Type B pancreatic cell (in vitro differentiated cells): ENCODE data around the gene FOXC2. TPM values are rescaled to one million over a fixed set of nuclear protein-coding genes. Genes with fewer than 3 reads are reported as not detected.

Experiments used
- DNase-seq: peaks from one replicate; pipeline ENCODE4 v3.0.0; 2021; ENCODE audit warnings: mixed read lengths; ENCODE audit not compliant: unreplicated experiment; ENCODE audit errors: extremely low spot score
- H3K27ac Mint-ChIP-seq: 2 replicates; pipeline ENCODE4 v1.8.0; 2021; ENCODE audit warnings: mild to moderate bottlenecking, mixed read lengths
- H3K27me3 Mint-ChIP-seq: 2 replicates; pipeline ENCODE4 v1.8.0; 2021; ENCODE audit warnings: mixed read lengths
- H3K36me3 Mint-ChIP-seq: 2 replicates; pipeline ENCODE4 v1.8.0; 2021; ENCODE audit warnings: mixed read lengths
- H3K4me1 Mint-ChIP-seq: one replicate; pipeline ENCODE4 v1.8.0; 2021; ENCODE audit warnings: mixed read lengths; ENCODE audit not compliant: unreplicated experiment
- H3K4me3 Mint-ChIP-seq: 2 replicates; pipeline ENCODE4 v1.8.0; 2021; ENCODE audit warnings: mild to moderate bottlenecking, mixed read lengths
- H3K9me3 Mint-ChIP-seq: 2 replicates; pipeline ENCODE4 v1.8.0; 2021; ENCODE audit warnings: mixed read lengths
- CTCF ChIP-seq: fragments of 200-600 bp; sonication (generic); conservative IDR thresholded peaks from 2 replicates; pipeline ENCODE4 v1.5.0; 2021; ENCODE audit warnings: antibody characterized with exemption, mild to moderate bottlenecking
- total RNA-seq: library from RNA; stranded (reverse); gene quantifications from 2 replicates; pipeline ENCODE4 v1.2.1, GENCODE V29; 2021; ENCODE audit warnings: low replicate concordance

Gene FOXC2
- total RNA-seq, 1 donor from 2014 or later: 11.3 TPM

GRCh38 chr16:86520317-86521210 lies 46.1 kb upstream of the FOXC2 start:
- H3K4me1 Mint-ChIP-seq: no peaks in the 10 kb centered on the region
- H3K4me3 Mint-ChIP-seq: no peak overlapping the region
- DNase-seq: no peak
- no peak overlapping the region for H3K27ac Mint-ChIP-seq
- no peak for TF ChIP-seq CTCF
- H3K36me3 Mint-ChIP-seq: no peaks in the 10 kb centered on the region
- peaks cover 83% of the 10 kb centered on the region for H3K27me3 Mint-ChIP-seq
- no peaks in the 10 kb centered on the region for H3K9me3 Mint-ChIP-seq

- H3K9me3 Mint-ChIP-seq: no peaks in the 10 kb centered on the region
- peaks cover 81% of the 10 kb centered on the region for H3K27me3 Mint-ChIP-seq
- no peaks in the 10 kb centered on the region for H3K36me3 Mint-ChIP-seq
- no peak overlapping the region for H3K4me3 Mint-ChIP-seq
- no peak overlapping the region for H3K27ac Mint-ChIP-seq
- no peak for TF ChIP-seq CTCF
- H3K4me1 Mint-ChIP-seq: no peaks in the 10 kb centered on the region
- no peak for DNase-seq
These were observed 45.1 kb upstream of the FOXC2 start for GRCh38 chr16:86521236-86522197.

GRCh38 chr16:86522634-86523033 lies 44.0 kb upstream of the FOXC2 start:
- DNase-seq: no peak
- Mint-ChIP-seq H3K27ac (no peak overlapping the region), H3K36me3 (no peaks in the 10 kb centered on the region), H3K4me3 (no peak overlapping the region), H3K9me3 (no peaks in the 10 kb centered on the region), H3K27me3 (peaks cover 78% of the 10 kb centered on the region), H3K4me1 (peaks cover under 1% of the 10 kb centered on the region)
- TF ChIP-seq CTCF: no peak

- Mint-ChIP-seq H3K36me3 (no peaks in the 10 kb centered on the region), H3K4me3 (no peak overlapping the region), H3K27me3 (peaks cover 76% of the 10 kb centered on the region), H3K4me1 (peaks cover 4% of the 10 kb centered on the region), H3K27ac (no peak overlapping the region), H3K9me3 (no peaks in the 10 kb centered on the region)
- no peak for DNase-seq
- TF ChIP-seq CTCF: no peak
These were observed 43.4 kb upstream of the FOXC2 start for GRCh38 chr16:86523166-86523740.

- H3K9me3 Mint-ChIP-seq: no peaks in the 10 kb centered on the region
- H3K36me3 Mint-ChIP-seq: no peaks in the 10 kb centered on the region
- peaks cover 4% of the 10 kb centered on the region for H3K4me1 Mint-ChIP-seq
- DNase-seq: no peak
- peaks cover 68% of the 10 kb centered on the region for H3K27me3 Mint-ChIP-seq
- no peak overlapping the region for H3K4me3 Mint-ChIP-seq
- H3K27ac Mint-ChIP-seq: no peak overlapping the region
- TF ChIP-seq CTCF: no peak
These were observed 42.6 kb upstream of the FOXC2 start for GRCh38 chr16:86524029-86524428.
